22Rv1 (cell line): Measurements from ENCODE around the gene PDK4.

ENCODE experiments used
- ZFX ChIP-seq: fragments of 450-650 bp; IDR thresholded peaks from 2 replicates; pipeline ENCODE4 v1.6.1; 2017; ENCODE audit warnings: antibody characterized with exemption, borderline replicate concordance
- TF ChIP-seq, protein P1 (sequence below): fragments of 450-650 bp; IDR thresholded peaks from 2 replicates; pipeline ENCODE4 v1.5.1; 2017; ENCODE audit warnings: mild to moderate bottlenecking

DNA sequence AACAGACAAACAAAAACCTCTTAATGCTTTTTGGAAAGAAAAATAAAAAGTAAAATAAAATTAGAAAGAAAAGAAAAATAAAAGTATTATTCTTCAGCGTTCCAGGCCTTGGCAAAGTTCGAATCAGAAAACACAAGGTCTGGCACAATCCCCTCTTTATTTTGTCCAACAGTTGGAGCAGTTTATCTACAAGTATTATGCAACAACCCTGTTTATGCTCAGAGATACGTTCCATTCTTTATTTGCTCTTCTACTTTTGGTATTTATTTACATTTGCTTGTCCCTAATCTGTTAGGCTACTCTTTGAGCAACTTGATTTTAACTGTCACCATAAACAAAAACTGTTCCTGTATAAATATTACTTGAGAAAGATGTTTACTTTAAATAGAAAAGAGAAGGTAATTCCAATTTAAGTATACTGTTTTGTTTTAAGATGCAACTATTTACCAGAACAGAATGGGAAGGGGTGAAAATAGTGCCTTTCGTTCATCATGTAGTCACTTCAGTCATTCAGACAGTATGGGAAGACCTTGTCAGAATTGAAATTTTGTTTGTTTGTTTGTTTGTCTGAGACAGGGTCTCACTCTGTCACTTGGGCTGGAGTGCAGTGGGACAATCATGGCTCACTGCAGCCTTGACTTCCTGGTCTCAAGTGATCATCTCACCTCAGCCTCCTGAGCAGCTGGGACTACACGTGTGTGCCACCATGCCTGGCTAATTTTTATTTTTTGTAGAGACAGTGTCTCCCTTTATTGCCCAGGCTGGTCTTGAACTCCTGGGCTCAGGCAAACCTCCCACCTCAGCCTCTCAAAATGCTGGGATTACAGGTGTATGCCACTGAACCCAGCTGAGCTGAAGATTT, 5.7 kb downstream of the PDK4 start:
- TF ChIP-seq, protein P1, sequence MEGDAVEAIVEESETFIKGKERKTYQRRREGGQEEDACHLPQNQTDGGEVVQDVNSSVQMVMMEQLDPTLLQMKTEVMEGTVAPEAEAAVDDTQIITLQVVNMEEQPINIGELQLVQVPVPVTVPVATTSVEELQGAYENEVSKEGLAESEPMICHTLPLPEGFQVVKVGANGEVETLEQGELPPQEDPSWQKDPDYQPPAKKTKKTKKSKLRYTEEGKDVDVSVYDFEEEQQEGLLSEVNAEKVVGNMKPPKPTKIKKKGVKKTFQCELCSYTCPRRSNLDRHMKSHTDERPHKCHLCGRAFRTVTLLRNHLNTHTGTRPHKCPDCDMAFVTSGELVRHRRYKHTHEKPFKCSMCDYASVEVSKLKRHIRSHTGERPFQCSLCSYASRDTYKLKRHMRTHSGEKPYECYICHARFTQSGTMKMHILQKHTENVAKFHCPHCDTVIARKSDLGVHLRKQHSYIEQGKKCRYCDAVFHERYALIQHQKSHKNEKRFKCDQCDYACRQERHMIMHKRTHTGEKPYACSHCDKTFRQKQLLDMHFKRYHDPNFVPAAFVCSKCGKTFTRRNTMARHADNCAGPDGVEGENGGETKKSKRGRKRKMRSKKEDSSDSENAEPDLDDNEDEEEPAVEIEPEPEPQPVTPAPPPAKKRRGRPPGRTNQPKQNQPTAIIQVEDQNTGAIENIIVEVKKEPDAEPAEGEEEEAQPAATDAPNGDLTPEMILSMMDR, result no peak
- TF ChIP-seq ZFX, result no peak
